GM10266 (cell line): ENCODE results near the gene KATNAL2.

ENCODE experiments used
- DNase-seq: peaks from one replicate; pipeline ENCODE4 v3.0.0; 2012; ENCODE audit errors: extremely low spot score
- CTCF ChIP-seq: IDR thresholded peaks from 2 replicates; pipeline ENCODE4 v1.5.1; 2012; ENCODE audit warnings: mild to moderate bottlenecking, low read depth; ENCODE audit not compliant: control insufficient read depth, insufficient read depth; ENCODE audit errors: missing control alignments

Gene KATNAL2

GRCh38 chr18:47120428-47120827, 203.0 kb downstream of the KATNAL2 start:
- DNase-seq, result no peak

GRCh38 chr18:47121146-47121545, 203.7 kb downstream of the KATNAL2 start:
- DNase-seq, result no peak
- TF ChIP-seq CTCF, result no peak

More at GRCh38 chr18:47120428-47120827, 203.0 kb downstream of the KATNAL2 start:
- no peak for TF ChIP-seq CTCF

GRCh38 chr18:47141289-47141688, 223.9 kb downstream of the KATNAL2 start:
- DNase-seq, result no peak

GRCh38 chr18:47143153-47143552, 225.8 kb downstream of the KATNAL2 start:
- TF ChIP-seq CTCF, result no peak

More at GRCh38 chr18:47141289-47141688, 223.9 kb downstream of the KATNAL2 start:
- TF ChIP-seq CTCF, result no peak

GRCh38 chr18:47143899-47144485, 226.6 kb downstream of the KATNAL2 start:
- DNase-seq, result no peak
- TF ChIP-seq CTCF, result no peak

More at GRCh38 chr18:47143153-47143552, 225.8 kb downstream of the KATNAL2 start:
- DNase-seq, result no peak

- no peak for TF ChIP-seq CTCF
- no peak for DNase-seq
Observed at GRCh38 chr18:47146206-47146605, 228.8 kb downstream of the KATNAL2 start.

- DNase-seq, result no peak
- no peak for TF ChIP-seq CTCF
Observed at GRCh38 chr18:47149457-47150028, 232.1 kb downstream of the KATNAL2 start.
